AG04450 (cell line): ENCODE data around the gene POLR3G. TPM values are rescaled to one million over a fixed set of nuclear protein-coding genes. Genes with fewer than 3 reads are reported as not detected.

Experiments used
- CTCF ChIA-PET: fragments of 300-600, 350-600 bp; formaldehyde crosslinking; extraction: SDS; loops from one replicate; lab custom pipeline; 2022; ENCODE audit warnings: antibody characterized with exemption, inconsistent platforms; lab: Charles Lee
- POLR2A ChIA-PET: fragments of 350-600 bp; formaldehyde crosslinking; extraction: SDS; loops from one replicate; lab custom pipeline; 2021; ENCODE audit warnings: antibody characterized with exemption, inconsistent platforms; lab: Yijun Ruan, JAX
- DNase-seq: peaks from one replicate; pipeline ENCODE4 v3.0.0-alpha.2; 2011; ENCODE audit warnings: low read depth, low spot score
- H3K27ac ChIP-seq: one replicate; pipeline ENCODE4 v1.5.1; 2012; ENCODE audit warnings: low read depth, low read length, control low read depth
- H3K27me3 ChIP-seq: one replicate; pipeline ENCODE4 v1.6.0; 2012; ENCODE audit warnings: low read length; ENCODE audit not compliant: control insufficient read depth, insufficient read depth
- H3K4me3 ChIP-seq: 2 replicates; pipeline ENCODE4 v1.5.1; 2011; ENCODE audit warnings: mild to moderate bottlenecking, low read depth, low read length, control low read depth
- H3K9me3 ChIP-seq: 2 replicates; pipeline ENCODE4 v1.5.1; 2012; ENCODE audit warnings: low read length; ENCODE audit not compliant: control insufficient read depth, insufficient read depth
- CTCF ChIP-seq: IDR thresholded peaks from 2 replicates; pipeline ENCODE4 v1.5.1; 2011; ENCODE audit warnings: low read depth, low read length, control low read depth, inconsistent platforms
- polyA plus RNA-seq: library from polyadenylated mRNA; depleted of rRNA; stranded (reverse); fragments of >200 nt; gene quantifications from 2 replicates; pipeline ENCODE4 v1.2.3, GENCODE V29; 2011

POLR3G gene
- polyA plus RNA-seq, 1 experiment: 7.3 TPM

- no peaks in the 10 kb centered on the region for H3K27me3 ChIP-seq
- no peak overlapping the region for H3K4me3 ChIP-seq
- no peaks in the 10 kb centered on the region for H3K9me3 ChIP-seq
- POLR2A ChIA-PET: no interaction called here
- TF ChIP-seq CTCF: no peak
- no peak for DNase-seq
- no peak overlapping the region for H3K27ac ChIP-seq
- CTCF ChIA-PET: no interaction called here
Measured at GRCh38 chr5:90488791-90489190, 14.1 kb downstream of the POLR3G start.

GRCh38 chr5:90494043-90494442, 19.4 kb downstream of the POLR3G start:
- H3K27ac ChIP-seq: no peak overlapping the region

GRCh38 chr5:90495146-90495545, 20.5 kb downstream of the POLR3G start:
- no peaks in the 10 kb centered on the region for H3K27me3 ChIP-seq
- H3K4me3 ChIP-seq: no peak overlapping the region
- no peak overlapping the region for H3K27ac ChIP-seq
- no peaks in the 10 kb centered on the region for H3K9me3 ChIP-seq
- ChIA-PET CTCF (no interaction called here), POLR2A (no interaction called here)
- DNase-seq: no peak
- no peak for TF ChIP-seq CTCF

More at GRCh38 chr5:90494043-90494442, 19.4 kb downstream of the POLR3G start:
- no peak for TF ChIP-seq CTCF
- H3K27me3 ChIP-seq: no peaks in the 10 kb centered on the region
- ChIA-PET POLR2A (no interaction called here), CTCF (interaction anchor here (0.6 kb wide), 1 partner anchor 60 kb away, joined by 6 read pairs; no protein-coding TSS in a partner anchor)
- no peak for DNase-seq
- H3K4me3 ChIP-seq: no peak overlapping the region
- no peaks in the 10 kb centered on the region for H3K9me3 ChIP-seq

GRCh38 chr5:90503596-90503995, 28.9 kb downstream of the POLR3G start:
- Histone ChIP-seq H3K27me3 (no peaks in the 10 kb centered on the region), H3K4me3 (no peak overlapping the region), H3K9me3 (no peaks in the 10 kb centered on the region), H3K27ac (no peak overlapping the region)
- ChIA-PET CTCF (interaction anchor here (1.0 kb wide), 1 partner anchor 29 kb away, joined by 3 read pairs; the partner anchor contains the start of genes MBLAC2 and POLR3G), POLR2A (no interaction called here)
- no peak for TF ChIP-seq CTCF
- DNase-seq: no peak

GRCh38 chr5:90504743-90505142, 30.1 kb downstream of the POLR3G start:
- Histone ChIP-seq H3K4me3 (no peak overlapping the region), H3K9me3 (no peaks in the 10 kb centered on the region), H3K27me3 (no peaks in the 10 kb centered on the region), H3K27ac (no peak overlapping the region)
- no peak for DNase-seq
- no peak for TF ChIP-seq CTCF
- POLR2A ChIA-PET: no interaction called here
- CTCF ChIA-PET: interaction anchor here (0.6 kb wide), 1 partner anchor 65 kb away, joined by 11 read pairs; no protein-coding TSS in a partner anchor
